RWPE1 (cell line): ENCODE results near the gene PFKFB2.

Experiments
- CTCF ChIA-PET: fragments of 350-600 bp; sonication (Branson Sonifier 250); formaldehyde crosslinking; extraction: SDS; loops from one replicate; lab custom pipeline; 2021; lab: Yijun Ruan, JAX
- POLR2A ChIA-PET: fragments of 400-600 bp; formaldehyde crosslinking; extraction: SDS; loops from one replicate; lab custom pipeline; 2020; ENCODE audit warnings: antibody characterized with exemption; ENCODE audit not compliant: low non-redundant PET; lab: Yijun Ruan, JAX
- DNase-seq: peaks from one replicate; pipeline ENCODE4 v3.0.0; 2012; ENCODE audit warnings: low spot score
- H3K27ac ChIP-seq: fragments of 450-650 bp; 2 replicates; pipeline ENCODE4 v1.5.1; 2017
- CTCF ChIP-seq: fragments of 450-650 bp; conservative IDR thresholded peaks from 2 replicates; pipeline ENCODE4 v1.5.1; 2017; ENCODE audit warnings: low read depth, mild to moderate bottlenecking

The PFKFB2 gene

GRCh38 chr1:207084701-207085180 is 31.7 kb downstream of the PFKFB2 start:
- DNase-seq, result peak; percentile 75
- H3K27ac ChIP-seq, result no peak overlapping the region
- TF ChIP-seq CTCF, result peak; percentile 68
- ChIA-PET POLR2A (no interaction called here), CTCF (interaction anchor here (0.5 to 1.0 kb wide), 3 partner anchors 136 to 325 kb away, joined by 3 to 7 read pairs (median 5); no protein-coding TSS in a partner anchor)

GRCh38 chr1:207085887-207086286 is 32.8 kb downstream of the PFKFB2 start:
- DNase-seq, result no peak
- TF ChIP-seq CTCF, result no peak
- no peak overlapping the region for H3K27ac ChIP-seq
- CTCF ChIA-PET, result no interaction called here
- POLR2A ChIA-PET, result no interaction called here

GRCh38 chr1:207088161-207088560 is 35.1 kb downstream of the PFKFB2 start:
- no peak overlapping the region for H3K27ac ChIP-seq

GRCh38 chr1:207088701-207089626 is 35.9 kb downstream of the PFKFB2 start, which contains the start of gene C4BPB:
Gene C4BPB (plus strand): TSS chr1:207088860. CDS start chr1:207089532, 672 bp downstream.
- no peak for DNase-seq
- no peak within 1 kb of the TSS for H3K27ac ChIP-seq
- POLR2A ChIA-PET, result no interaction called here
- CTCF ChIA-PET, result interaction anchor here (0.6 to 0.9 kb wide), 3 partner anchors 10 to 1503 kb away, joined by 3 to 4 read pairs (median 4); no protein-coding TSS in a partner anchor
- no peak for TF ChIP-seq CTCF

More at GRCh38 chr1:207088161-207088560, 35.1 kb downstream of the PFKFB2 start:
- no peak for TF ChIP-seq CTCF
- no peak for DNase-seq
- ChIA-PET CTCF (no interaction called here), POLR2A (no interaction called here)

GRCh38 chr1:207089627-207090355 is 36.7 kb downstream of the PFKFB2 start:
- no peak for TF ChIP-seq CTCF
- no peak overlapping the region for H3K27ac ChIP-seq
- DNase-seq, result no peak
- POLR2A ChIA-PET, result no interaction called here
- CTCF ChIA-PET, result interaction anchor here (0.6 to 0.9 kb wide), 3 partner anchors 9 to 1504 kb away, joined by 3 to 4 read pairs (median 4); no protein-coding TSS in a partner anchor

GRCh38 chr1:207091200-207091908 is 38.3 kb downstream of the PFKFB2 start:
- ChIA-PET CTCF (interaction anchor here (0.6 to 0.7 kb wide), 3 partner anchors 89 to 313 kb away, joined by 3 to 4 read pairs (median 3); no protein-coding TSS in a partner anchor), POLR2A (no interaction called here)
- H3K27ac ChIP-seq, result no peak overlapping the region
- no peak for TF ChIP-seq CTCF
- DNase-seq, result no peak
